ENCODE measurements around the gene TRIP12. TPM values are rescaled to one million over a fixed set of nuclear protein-coding genes. Genes with fewer than 3 reads are reported as not detected.
"Not testable (repeated sequence)": the region's sequence is repeated elsewhere in the genome, so short reads cannot be mapped to it uniquely, and the experiment has no call there.

TRIP12 gene
- total RNA-seq, 1 donor from 2014 or later, result 162 TPM

DNA sequence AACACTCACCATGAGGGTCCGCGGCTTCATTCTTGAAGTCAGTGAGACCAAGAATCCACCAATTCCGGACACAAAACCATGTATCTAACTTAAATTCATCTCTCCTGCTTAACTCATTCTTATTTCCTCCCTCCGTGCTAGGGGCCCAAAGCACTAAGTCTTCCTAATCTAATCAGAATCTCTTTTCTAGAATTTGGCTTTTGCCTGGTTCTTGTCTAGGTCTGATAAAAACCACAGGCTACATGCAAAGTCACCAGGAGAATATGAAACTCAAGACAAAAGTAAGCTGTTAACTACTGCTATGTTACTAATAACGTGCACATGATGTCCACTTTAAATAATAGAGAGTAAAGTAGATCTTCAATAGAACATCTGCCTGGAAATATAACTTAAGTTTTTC lies 69.9 kb downstream of the TRIP12 start:
- intact Hi-C loops (cut with DNase I), result no loop called here

DNA sequence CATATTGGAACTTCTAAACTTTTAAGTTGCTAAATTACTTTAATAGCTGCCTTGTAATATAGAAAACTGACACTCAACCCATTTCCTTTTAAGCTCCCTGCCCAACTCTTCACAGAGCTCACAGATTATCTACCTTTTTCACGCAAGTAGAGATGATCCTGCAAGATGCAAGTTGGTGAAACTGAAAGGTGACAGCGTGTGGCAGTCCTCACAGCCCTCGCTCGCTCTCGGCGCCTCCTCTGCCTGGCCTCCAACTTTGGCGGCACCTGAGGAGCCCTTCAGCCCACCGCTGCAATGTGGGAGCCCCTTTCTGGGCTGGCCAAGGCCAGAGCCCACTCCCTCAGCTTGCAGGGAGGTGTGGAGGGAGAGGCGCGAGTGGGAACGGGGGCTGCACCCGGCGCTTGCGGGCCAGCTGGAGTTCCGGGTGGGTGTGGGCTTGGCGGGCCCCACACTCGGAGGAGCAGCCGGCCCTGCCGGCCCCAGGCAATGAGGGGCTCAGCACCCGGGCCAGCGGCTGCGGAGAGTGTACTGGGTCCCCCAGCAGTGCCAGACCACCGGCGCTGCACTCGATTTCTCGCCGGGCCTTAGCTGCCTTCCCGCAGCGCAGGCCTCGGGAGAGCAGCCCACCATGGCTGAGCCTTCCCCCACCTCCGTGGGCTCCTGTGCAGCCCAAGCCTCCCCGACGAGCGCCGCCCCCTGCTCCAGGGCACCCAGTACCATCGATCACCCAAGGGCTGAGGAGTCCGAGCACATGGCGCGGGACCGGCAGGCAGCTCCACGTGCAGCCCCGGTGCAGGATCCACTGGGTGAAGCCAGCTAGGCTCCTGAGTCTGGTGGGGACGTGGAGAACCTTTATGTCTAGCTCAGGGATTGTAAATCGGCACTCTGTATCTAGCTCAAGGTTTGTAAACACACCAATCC lies 71.2 kb downstream of the TRIP12 start:
- H3K4me1 ChIP-seq, result peaks cover 50% of the 10 kb centered on the region
- H3K27ac ChIP-seq; H3K27me3 ChIP-seq; H3K9me3 ChIP-seq; H3K36me3 ChIP-seq; DNase-seq (ENCODE audit: extremely low spot score in 2 of 2); H3K4me3 ChIP-seq; intact Hi-C loops (cut with DNase I): not testable (repeated sequence)

More for the DNA sequence above, 69.9 kb downstream of the TRIP12 start:
- Histone ChIP-seq H3K4me1 (peaks cover 48% of the 10 kb centered on the region), H3K9me3 (no peaks in the 10 kb centered on the region), H3K27me3 (no peaks in the 10 kb centered on the region), H3K36me3 (peaks cover 0 to 10% of the 10 kb centered on the region in 2 donors), H3K27ac (no peak overlapping the region), H3K4me3 (no peak overlapping the region)
- DNase-seq (ENCODE audit: extremely low spot score in 2 of 2), result no peak
- TF ChIP-seq, protein P1, sequence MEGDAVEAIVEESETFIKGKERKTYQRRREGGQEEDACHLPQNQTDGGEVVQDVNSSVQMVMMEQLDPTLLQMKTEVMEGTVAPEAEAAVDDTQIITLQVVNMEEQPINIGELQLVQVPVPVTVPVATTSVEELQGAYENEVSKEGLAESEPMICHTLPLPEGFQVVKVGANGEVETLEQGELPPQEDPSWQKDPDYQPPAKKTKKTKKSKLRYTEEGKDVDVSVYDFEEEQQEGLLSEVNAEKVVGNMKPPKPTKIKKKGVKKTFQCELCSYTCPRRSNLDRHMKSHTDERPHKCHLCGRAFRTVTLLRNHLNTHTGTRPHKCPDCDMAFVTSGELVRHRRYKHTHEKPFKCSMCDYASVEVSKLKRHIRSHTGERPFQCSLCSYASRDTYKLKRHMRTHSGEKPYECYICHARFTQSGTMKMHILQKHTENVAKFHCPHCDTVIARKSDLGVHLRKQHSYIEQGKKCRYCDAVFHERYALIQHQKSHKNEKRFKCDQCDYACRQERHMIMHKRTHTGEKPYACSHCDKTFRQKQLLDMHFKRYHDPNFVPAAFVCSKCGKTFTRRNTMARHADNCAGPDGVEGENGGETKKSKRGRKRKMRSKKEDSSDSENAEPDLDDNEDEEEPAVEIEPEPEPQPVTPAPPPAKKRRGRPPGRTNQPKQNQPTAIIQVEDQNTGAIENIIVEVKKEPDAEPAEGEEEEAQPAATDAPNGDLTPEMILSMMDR (IDR thresholded peaks at IDR 0.05), result no peak
- no peak for TF ChIP-seq POLR2AphosphoS5 (IDR thresholded peaks at IDR 0.05; ENCODE audit: insufficient read depth in 1 of 2, low read depth in 1 of 2)
- no peak for TF ChIP-seq POLR2A (IDR thresholded peaks at IDR 0.05)

DNA sequence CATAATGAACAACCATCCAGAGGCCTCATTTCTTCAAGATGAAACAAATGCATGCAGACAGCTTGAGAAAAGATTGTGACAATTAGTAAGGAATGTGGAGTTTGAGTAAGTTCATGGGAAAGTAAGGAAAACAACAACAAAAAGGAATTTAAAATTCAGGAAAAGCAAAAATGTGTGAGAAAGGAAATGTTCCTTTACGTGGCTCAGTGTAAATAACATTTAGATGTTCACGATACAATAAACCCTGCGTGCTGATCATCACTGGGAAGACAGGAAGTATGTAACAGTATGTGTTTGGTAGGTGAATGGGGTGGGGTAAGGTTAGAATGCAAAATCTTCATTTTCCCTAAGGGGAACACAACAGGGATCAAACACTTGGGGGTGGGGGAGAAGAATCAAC lies 72.7 kb downstream of the TRIP12 start:
- no peaks in the 10 kb centered on the region for H3K36me3 ChIP-seq
- no peak overlapping the region for H3K4me3 ChIP-seq
- intact Hi-C loops (cut with DNase I), result no loop called here
- no peak for DNase-seq (ENCODE audit: extremely low spot score in 2 of 2)
- no peak overlapping the region for H3K27ac ChIP-seq
- no peaks in the 10 kb centered on the region for H3K9me3 ChIP-seq
- H3K4me1 ChIP-seq, result peaks cover 42% of the 10 kb centered on the region
- no peaks in the 10 kb centered on the region for H3K27me3 ChIP-seq
- TF ChIP-seq, protein P1 (IDR thresholded peaks at IDR 0.05), result no peak
- TF ChIP-seq POLR2AphosphoS5 (IDR thresholded peaks at IDR 0.05; ENCODE audit: insufficient read depth in 1 of 2, low read depth in 1 of 2) (no peak), POLR2A (IDR thresholded peaks at IDR 0.05) (no peak)

DNA sequence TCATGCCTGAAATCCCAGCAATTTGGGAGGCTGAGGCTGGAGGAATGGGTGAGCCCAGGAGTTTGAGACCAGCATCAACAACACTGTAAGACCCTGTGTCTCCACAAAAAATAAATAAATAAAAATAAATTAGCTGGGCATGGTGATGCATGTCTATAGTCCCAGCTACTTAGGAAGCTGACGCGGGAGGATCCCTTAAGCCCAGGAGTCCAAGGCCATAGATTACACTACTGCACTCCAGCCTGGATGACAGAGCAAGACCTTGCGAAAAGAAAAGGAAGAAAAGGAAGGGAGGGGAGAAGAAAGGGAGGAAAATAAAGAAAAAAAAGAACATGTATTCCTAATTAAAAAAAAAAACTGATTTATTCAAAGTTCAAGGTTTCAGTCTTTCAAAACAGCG lies 78.2 kb downstream of the TRIP12 start:
- Histone ChIP-seq H3K4me3 (no peak overlapping the region), H3K27me3 (no peaks in the 10 kb centered on the region), H3K9me3 (no peaks in the 10 kb centered on the region), H3K4me1 (peaks cover 18% of the 10 kb centered on the region), H3K27ac (no peak overlapping the region), H3K36me3 (peaks cover 0 to 13% of the 10 kb centered on the region in 2 donors)
- intact Hi-C loops (cut with DNase I), result no loop called here
- TF ChIP-seq POLR2AphosphoS5 (IDR thresholded peaks at IDR 0.05; ENCODE audit: insufficient read depth in 1 of 2, low read depth in 1 of 2) (no peak), POLR2A (IDR thresholded peaks at IDR 0.05) (no peak)
- TF ChIP-seq, protein P1 (IDR thresholded peaks at IDR 0.05), result no peak
- DNase-seq (ENCODE audit: extremely low spot score in 2 of 2), result no peak

DNA sequence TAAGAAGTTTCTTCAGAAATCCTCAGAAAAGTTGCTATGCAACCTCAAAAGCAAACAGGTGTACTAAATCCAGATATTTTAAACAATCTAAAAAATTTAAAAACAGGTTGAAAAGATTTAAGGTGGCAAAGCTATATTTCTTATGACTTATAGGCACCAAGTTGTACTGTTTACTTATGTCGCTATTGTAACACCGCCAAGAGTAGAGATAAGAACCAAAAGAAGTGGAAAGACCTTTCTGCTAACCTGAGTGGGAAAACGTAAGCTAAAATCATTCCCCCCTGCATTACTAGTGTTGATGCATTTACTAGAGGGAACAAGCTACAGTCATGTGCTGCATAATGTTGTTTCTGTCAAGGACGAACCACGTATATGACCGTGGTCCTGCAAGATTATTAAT lies 83.1 kb downstream of the TRIP12 start:
- Histone ChIP-seq H3K4me1 (peaks cover 20% of the 10 kb centered on the region), H3K27me3 (no peaks in the 10 kb centered on the region), H3K9me3 (no peaks in the 10 kb centered on the region), H3K27ac (no peak overlapping the region), H3K36me3 (peaks cover 0 to 27% of the 10 kb centered on the region in 2 donors), H3K4me3 (no peak overlapping the region)
- no peak for DNase-seq (ENCODE audit: extremely low spot score in 2 of 2)
- no peak for TF ChIP-seq POLR2A (IDR thresholded peaks at IDR 0.05)
- TF ChIP-seq POLR2AphosphoS5 (IDR thresholded peaks at IDR 0.05; ENCODE audit: insufficient read depth in 1 of 2, low read depth in 1 of 2), result no peak
- TF ChIP-seq, protein P1 (IDR thresholded peaks at IDR 0.05), result no peak
- intact Hi-C loops (cut with DNase I), result no loop called here
